Activated CD4-positive, alpha-beta T cell treated with anti-CD3 and anti-CD28 coated beads, Interleukin-2, amount 50 U/mL, for 24 hours (primary cell): Measurements from ENCODE around the gene MEAK7.
"Not testable (repeated sequence)": the region's sequence is repeated elsewhere in the genome, so short reads cannot be mapped to it uniquely, and the experiment has no call there.

Experiments used
- DNase-seq, 2 donors: peaks; one replicate each; pipeline ENCODE4 v3.0.0-alpha.2; 2020; ENCODE audit warnings: low read depth in 1 of 2, low spot score in 1 of 2

The MEAK7 gene

GRCh38 chr16:84534815-84535214 lies 30.4 kb upstream of the MEAK7 start:
- DNase-seq: no peak

GRCh38 chr16:84532855-84533486 lies 28.5 kb upstream of the MEAK7 start:
- DNase-seq: no peak

- no peak for DNase-seq
These were observed 27.8 kb upstream of the MEAK7 start for GRCh38 chr16:84532291-84532724.

- DNase-seq: no peak
These were observed 27.2 kb upstream of the MEAK7 start for GRCh38 chr16:84531671-84532111.

GRCh38 chr16:84530590-84530989 lies 26.1 kb upstream of the MEAK7 start:
- no peak for DNase-seq

GRCh38 chr16:84529607-84530006 lies 25.1 kb upstream of the MEAK7 start:
- DNase-seq: no peak

- no peak for DNase-seq
These were observed 23.9 kb upstream of the MEAK7 start for GRCh38 chr16:84528322-84528721.

GRCh38 chr16:84527532-84528269 lies 23.2 kb upstream of the MEAK7 start:
- DNase-seq: no peak

- no peak for DNase-seq
These were observed 22.5 kb upstream of the MEAK7 start for GRCh38 chr16:84526794-84527531.

- DNase-seq: not testable (repeated sequence)
These were observed 20.6 kb upstream of the MEAK7 start for GRCh38 chr16:84524941-84525581.

GRCh38 chr16:84524346-84524920 lies 20.0 kb upstream of the MEAK7 start:
- DNase-seq: no peak

GRCh38 chr16:84521497-84521770 lies 17.0 kb upstream of the MEAK7 start:
- DNase-seq: no peak

GRCh38 chr16:84520725-84521496 lies 16.5 kb upstream of the MEAK7 start:
- DNase-seq: no peak

GRCh38 chr16:84519855-84520254 lies 15.4 kb upstream of the MEAK7 start:
- DNase-seq: no peak

- no peak for DNase-seq
These were observed 14.4 kb upstream of the MEAK7 start for GRCh38 chr16:84518804-84519341.

- not testable (repeated sequence) for DNase-seq
These were observed 13.8 kb upstream of the MEAK7 start for GRCh38 chr16:84518220-84518619.

- no peak for DNase-seq
These were observed 12.9 kb upstream of the MEAK7 start for GRCh38 chr16:84517366-84517765.

- DNase-seq: peak; percentile 53 to 74
These were observed 10.7 kb upstream of the MEAK7 start for GRCh38 chr16:84514874-84515835.

GRCh38 chr16:84514295-84514873 lies 9.9 kb upstream of the MEAK7 start:
- DNase-seq: no peak
